ENCODE data around the gene BBS9. TPM values are rescaled to one million over a fixed set of nuclear protein-coding genes. Genes with fewer than 3 reads are reported as not detected.
"Not testable (repeated sequence)": the region's sequence is repeated elsewhere in the genome, so short reads cannot be mapped to it uniquely, and the experiment has no call there.

BBS9 gene
- total RNA-seq, 1 experiment from 2014 or later, result 4.2 TPM

DNA sequence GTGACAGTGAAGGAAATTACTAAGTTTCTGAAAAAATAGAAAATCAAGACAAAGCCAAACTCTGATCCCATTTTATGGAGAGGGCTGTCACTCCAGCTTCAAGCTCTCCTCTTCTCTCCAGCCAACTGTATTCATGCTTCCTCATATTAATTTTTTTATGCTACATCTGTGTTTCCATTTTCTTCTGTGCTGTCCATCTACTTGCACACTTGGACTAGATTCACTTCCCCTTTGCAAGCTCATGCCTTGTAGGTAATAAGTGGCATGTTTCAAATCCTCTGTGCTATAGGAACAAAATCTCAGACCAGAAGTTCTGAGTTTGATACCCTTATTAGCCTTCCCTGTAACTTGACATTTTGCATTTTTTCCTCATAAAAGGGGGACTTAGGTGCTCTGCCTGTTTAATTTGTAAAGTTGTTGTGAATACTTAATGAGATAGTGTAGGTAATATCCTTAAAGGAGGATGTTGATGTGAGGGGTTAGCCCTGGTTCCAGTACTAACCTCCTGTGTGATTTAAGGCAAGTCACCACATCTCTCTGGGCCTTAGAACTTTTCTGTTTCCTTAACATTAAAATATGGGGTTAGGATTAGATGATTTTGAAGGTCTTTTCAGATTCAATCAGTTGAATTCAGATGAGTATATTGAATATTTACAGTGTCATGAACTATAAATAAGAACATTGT is 358.8 kb downstream of the BBS9 start:
- no peak for DNase-seq (ENCODE audit: low read depth)

DNA sequence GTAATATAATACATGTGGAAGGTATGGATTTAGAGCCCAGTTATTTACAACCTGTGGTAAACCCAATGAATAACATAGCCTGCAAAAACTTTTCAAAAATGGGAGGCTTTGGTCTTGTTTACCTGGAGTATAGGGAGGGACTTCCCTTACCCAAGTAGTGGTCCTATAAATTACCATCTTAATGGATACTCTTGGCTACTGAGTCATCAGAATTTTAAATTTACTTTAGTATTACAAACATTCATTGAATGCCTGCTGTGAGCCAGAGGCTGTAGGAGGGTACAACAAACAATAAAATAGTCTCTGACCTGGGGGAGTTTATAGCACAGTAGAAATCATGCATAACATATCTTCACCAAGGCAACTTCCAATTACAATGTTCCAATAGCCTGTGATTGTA is 365.1 kb downstream of the BBS9 start:
- no peak for DNase-seq (ENCODE audit: low read depth)

DNA sequence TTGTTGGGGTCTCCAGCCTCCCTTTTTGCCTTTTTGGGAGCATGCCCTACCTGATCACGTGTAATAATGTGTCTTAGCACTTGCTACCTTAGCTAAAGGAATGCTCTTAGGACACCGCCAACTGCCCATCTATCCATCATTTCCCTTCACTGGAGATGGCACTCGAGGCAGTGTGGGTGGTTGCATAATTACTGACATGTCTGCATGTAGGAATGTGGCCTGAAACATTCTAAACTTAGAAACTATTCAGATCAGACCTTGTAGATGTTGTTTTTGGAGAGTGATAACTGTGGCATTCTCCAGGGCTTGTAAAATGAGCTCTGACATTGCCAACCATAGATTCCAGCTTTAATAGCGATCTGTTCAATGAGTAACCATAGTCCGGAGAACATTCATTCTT is 365.8 kb downstream of the BBS9 start:
- no peak for DNase-seq (ENCODE audit: low read depth)

DNA sequence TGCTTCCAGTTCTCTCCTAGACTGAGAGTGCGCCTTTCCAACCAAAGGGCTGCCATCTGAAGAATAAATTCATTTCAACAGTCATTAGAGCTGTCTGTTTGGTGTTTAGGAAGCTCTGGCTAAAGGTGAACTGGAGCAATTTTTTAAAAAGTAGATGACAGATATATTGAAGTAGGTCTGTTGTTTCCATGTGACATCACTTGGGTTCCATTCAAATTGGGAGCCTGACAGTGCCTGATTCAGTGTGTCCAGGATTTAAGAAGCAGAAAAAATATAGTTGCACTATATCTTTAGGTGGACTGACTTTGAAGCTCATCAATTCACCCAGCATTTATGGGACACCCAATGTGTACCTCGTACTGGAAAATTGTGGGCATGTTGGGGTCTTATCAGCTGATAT is 367.7 kb downstream of the BBS9 start:
- DNase-seq (ENCODE audit: low read depth), result no peak

DNA sequence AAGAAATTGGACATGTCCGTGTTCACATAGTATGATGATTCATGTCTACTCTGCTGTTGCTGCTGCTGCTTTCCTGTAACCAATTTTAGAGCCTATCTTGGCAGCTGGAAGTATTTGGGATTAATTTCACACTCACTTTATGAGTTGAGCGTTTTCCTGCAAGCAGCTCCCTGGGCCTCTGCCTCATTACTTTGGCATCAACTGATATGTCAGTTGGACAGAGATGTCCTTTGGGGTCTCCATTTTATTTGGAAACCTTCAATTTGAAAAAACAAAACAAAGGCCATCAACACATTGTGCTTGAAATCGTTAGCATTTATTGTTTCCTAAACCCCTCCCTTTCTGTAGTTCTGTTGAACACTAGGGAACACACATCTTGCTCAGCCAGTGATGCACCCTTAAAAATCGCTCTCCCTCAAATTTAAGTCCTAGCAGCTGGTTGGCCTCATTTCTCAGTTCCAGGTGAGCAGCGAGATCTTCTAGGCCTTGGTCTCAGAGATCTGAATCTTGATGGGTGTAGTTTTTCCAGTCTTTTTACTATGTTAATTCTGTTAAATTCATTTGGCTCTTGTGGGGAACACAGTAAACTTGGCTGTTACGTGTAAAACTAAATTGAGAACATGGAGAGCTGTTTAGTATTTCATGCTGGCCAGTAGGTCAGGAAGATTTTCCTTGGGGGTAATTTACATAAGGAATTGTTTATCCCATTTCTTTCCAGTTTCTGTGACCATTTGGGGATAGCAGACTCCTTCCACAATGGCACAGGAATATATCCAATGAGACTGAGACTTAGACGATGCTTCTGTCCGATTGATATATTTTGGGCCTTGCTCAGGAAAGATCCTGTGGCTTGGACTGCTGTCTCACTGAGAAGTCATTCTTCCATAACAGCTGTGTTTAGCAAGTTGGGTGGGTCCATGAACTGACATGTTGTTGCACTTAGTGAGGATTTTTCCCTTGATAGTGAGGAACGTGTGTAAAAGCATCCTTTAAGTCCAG is 371.6 kb downstream of the BBS9 start:
- DNase-seq (ENCODE audit: low read depth), result no peak

DNA sequence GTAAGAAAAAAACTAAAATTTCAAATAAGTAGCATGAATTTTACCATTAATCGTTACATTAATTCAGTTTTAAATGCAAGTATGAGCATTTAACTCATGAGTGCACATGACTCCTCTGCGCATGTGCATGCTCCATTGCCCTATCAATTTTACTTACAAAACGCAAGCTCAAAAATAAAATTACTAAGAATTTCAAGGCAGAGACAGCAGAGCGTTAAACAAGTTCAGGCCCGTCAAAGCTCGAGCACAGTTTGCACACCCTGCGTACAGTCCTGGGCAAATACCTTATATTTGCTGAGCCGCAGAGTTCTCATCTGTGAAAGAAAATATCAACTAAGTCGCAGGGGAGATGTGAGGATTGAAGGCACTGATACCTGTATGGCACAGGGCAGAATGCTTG is 373.6 kb downstream of the BBS9 start:
- DNase-seq (ENCODE audit: low read depth), result no peak

DNA sequence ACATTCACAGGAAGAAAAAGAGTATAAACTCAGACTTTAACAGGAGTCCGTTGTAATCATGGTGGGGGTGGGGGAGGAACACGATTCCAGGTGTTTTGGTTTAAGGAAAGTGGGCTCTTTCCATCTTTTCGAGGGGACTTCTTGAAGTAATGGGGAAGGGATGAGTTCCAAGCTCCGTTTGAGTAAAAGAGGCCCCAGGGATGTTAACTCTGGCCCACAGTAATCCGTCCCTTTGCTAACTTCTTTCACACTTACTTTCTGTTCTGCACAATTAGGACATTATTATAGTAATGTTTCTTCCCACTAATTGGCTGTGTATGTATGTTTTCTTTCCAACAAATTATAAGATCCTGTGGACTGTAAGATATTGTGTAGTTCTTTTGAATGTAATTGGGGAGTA is 374.4 kb downstream of the BBS9 start:
- DNase-seq (ENCODE audit: low read depth), result no peak

DNA sequence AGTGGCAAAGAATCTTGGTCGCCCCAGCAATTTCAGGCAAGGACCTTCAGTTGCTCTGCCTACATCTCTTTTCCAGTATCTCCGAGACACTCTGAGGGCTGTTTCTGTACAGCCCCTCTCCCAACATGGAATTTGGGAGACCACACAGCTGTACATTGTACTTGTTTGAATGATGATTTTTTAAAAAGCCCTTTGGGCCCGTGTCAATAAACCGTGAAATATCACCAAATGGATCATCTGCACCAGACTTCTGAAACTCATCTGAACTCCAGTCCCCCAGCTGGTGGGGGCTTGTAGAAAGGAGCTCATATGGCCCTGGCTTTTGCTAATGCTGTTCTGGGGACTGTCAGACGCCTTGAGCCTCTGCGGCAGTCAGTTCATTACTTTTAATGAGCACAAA is 374.9 kb downstream of the BBS9 start:
- no peak for DNase-seq (ENCODE audit: low read depth)

DNA sequence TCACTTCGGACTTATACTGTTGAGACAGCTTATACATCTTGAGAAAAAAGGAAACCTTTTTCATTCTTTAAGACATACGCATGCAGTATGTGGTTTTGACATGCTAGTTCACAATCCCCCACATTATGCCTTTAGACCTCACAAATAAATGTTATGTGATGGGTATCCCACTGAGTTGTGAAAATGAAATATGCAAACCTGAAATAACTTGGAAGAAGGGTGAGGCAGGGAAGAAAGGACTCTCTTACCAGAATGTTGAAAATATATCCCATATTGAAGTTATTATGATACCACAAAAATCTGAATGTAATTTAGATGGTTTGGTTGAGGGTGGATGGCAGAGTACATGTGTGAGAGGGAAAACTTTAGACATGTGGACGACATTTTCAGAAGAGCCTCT is 379.8 kb downstream of the BBS9 start:
- DNase-seq (ENCODE audit: low read depth), result no peak

DNA sequence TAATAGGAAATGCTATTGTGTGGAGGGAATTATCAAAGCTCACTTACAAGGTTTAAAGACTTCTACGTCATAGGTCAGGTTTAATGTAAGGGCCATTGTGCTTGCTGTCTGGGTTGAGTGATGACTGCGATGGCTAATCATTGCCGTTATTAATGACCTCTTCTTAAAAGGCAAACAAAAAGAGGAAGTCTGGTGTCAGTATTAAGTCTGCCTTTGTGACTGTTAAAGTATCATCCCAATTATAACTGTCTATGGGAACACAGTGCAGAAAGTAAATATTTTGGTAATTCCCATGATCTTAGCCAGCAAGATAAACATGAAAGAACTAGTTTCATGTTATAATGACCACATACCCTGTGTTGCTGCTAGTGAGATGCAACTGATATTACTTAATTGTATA is 382.4 kb downstream of the BBS9 start:
- no peak for DNase-seq (ENCODE audit: low read depth)

DNA sequence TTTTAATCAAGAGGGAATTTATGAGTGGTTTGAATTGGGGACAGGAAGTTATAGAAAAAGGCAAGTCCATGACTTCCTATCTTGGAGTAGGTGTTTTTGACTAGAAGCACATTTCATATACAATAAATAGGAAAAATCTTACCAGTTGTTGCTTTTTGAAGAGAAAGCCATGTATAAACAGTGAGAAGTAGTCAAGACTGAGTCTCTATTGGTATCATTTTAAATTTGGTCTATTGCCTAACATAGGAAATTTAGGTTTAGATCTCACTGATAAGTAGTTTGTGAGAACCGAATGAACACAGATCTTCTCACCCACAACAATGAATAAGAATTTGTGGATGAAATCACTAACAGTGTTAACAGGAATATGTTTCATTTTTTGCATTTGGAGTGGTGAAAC is 387.2 kb downstream of the BBS9 start:
- no peak for DNase-seq (ENCODE audit: low read depth)

DNA sequence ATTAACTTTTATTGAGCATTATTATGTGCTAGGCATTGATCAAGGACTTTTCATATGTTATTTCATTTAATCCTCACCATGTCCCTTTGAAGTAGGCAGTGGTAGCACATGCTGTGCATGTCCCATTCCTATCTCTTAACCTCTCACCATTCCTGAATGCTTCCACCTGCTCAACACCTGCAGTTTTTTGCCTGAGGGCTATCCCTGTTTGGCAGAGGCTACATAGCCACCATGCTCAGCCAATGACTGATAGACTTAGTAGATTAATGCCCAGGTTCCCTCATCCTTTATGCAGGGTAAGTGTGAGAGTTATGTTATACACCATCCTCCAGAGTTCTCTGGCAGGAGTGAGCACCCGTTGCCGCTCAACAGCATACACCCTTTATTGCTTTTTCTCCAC is 387.8 kb downstream of the BBS9 start:
- DNase-seq (ENCODE audit: low read depth), result no peak

DNA sequence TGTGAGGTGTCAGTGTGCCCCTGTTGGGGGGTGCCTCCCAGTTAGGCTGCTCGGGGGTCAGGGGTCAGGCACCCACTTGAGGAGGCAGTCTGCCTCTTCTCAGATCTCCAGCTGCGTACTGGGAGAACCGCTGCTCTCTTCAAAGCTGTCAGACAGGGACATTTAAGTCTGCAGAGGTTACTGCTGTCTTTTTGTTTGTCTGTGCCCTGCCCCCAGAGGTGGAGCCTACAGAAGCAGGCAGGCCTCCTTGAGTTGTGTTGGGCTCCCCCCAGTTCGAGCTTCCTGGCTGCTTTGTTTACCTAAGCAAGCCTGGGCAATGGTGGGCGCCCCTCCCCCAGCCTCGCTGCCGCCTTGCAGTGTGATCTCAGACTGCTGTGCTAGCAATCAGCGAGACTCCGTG is 397.6 kb downstream of the BBS9 start:
- not testable (repeated sequence) for DNase-seq (ENCODE audit: low read depth)

DNA sequence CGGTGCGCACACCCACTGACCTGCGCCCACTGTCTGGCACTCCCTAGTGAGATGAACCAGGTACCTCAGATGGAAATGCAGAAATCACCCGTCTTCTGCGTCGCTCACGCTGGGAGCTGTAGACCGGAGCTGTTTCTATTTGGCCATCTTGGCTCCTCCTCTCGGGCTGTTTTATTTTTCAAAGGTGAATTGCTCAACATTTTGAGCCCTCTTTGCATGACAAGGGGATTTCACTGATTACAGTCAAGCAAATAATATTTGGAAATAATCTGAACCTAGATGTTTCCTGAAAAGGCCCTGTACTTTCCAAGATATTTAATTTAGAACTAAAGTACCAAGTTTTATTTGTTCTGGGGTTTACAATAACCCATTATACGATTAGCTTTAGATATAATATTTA is 398.2 kb downstream of the BBS9 start:
- DNase-seq (ENCODE audit: low read depth), result not testable (repeated sequence)

DNA sequence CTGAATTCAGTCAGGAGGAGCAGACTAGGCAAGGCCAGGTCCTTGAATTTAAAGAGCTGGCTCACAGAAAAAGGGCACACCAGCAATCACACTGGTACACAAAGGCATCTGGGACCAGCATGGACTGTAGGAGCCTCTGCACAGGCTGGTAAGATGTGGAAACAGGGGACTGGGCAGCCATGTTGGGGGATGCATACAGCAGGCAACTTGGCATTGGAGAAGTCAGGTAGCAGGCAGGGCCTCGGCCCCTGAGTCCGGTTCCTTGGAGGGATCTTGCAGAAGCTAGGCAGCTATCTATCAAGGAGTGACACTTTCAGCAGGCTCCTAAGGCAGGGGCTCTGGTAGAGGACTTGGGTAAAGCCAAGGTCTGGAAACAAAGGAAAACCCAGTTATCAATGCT is 399.7 kb downstream of the BBS9 start:
- DNase-seq (ENCODE audit: low read depth), result no peak

DNA sequence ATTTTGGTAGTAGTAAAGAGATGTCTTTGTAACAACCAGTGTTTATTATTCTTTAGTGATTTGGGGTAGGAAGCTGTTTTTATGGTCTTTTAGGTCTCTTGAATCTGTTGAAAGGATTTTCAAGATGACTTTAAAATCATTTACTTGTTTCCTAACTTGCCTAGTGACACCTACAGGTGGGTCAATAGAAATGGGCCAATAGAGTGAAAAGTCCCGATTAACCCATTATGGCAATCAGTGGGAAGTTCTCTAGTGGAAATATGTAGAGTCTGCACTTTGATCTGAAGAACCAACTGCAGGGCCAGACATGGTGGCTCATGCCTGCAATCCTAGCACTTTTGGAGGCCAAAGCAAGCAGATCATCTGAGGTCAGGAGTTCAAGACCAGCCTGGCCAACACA is 401.3 kb downstream of the BBS9 start:
- no peak for DNase-seq (ENCODE audit: low read depth)

DNA sequence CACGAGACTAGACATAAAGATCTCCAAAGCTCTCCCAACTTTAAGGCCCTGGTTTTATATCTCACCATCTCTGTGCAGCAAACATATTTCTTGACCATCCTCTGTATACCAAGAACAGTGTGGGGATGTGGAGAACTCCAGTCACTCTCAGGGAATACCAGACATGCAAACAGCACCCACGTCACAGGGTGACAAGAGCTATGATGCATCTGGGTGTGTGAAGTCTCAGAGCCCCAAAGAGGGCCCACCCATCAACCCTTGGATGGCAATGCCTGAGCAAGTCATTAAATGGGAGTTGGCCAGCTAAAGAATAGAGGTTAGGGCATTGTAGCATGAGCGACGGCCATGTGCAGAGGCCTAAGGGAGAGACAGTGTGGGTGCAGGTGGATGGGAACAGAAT is 402.5 kb downstream of the BBS9 start:
- DNase-seq (ENCODE audit: low read depth), result no peak

DNA sequence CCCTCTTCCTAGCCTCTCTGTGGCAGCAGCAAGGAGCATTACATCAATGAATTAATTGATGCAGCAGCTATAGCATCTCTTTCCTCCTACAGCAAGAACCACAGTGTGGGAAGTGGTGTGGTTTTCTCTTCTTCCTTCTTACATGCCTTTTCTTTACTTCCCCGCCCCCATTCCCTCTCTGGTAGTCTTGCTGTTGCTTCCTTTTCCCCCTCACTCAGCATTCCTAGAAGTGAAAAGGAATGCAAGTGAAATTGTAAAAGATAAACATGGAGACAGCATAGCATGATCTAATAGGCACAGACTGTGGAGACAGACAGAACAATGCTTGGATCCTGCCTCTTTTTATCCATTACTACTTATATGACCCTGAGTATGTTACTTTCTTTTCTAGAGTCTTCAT is 405.5 kb downstream of the BBS9 start:
- peak; percentile 8 for DNase-seq (ENCODE audit: low read depth)

DNA sequence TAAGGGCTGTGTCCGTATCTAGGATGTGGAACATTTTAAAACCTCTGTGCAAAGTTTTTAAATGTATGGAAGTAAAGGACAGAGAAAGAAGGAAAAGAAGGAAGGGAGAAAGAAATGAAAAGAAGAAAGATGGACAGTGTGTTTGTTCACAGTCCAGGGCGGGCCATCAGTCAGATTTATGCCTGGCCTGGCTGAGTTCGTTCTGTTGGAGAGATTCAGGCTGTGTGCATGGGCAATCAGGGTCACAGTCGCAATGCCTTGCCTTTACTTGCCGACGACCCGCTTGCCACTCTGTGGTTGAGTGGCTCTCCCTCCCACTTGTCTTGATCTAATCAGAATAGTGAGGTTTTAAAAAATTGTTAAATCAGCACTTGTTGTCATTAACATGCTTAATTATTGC is 406.6 kb downstream of the BBS9 start:
- DNase-seq (ENCODE audit: low read depth), result no peak

DNA sequence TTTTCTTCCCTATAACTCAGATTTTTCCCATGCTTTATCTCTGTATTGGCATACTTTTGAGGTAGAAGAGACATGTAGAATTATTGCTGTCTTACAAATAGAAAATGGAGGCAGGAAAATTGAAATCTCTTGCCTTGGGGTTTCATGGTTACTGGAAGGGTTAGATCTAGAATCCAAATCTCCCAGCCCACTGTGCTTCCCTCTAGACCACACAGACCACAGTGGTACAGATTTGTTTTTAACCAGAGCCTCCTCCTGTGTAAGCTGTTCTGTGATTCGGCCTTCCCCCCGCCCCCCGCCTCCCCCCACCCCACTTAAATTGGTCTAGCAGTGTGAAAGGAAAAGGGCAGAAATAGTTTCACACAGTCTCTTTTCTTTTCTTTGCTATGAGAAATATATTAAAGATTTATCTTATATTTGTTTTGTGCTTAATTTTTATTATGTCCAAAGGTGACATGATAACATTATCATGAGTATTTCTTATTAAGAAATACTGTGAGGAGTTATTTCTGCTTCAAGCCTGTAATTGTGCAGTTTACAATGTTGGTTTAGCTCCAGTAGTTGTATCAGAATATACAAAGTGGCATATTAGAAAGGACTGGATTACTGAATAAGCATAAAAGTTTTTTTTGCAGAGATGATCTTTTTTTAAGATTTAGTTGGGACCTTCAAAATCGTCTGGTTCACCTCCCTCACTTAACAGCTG is 407.2 kb downstream of the BBS9 start:
- DNase-seq (ENCODE audit: low read depth), result no peak

DNA sequence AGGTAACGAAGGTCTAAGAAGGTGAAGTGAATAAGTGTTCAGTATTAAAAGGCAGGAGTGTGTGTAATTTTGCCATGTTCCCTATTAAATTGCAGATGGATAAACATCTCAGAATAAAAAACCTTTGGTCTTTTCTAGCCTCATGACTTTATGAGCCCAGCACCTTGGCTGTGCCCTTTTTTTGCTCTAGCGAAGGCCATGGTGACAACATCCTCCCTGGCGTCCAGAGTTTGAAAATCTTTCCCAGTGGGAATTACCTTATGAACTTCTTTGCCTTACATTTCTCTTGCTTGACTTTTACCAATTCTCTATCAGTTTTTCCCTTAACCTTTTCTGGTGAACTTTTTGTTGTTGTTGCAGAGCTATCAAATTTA is 407.7 kb downstream of the BBS9 start:
- DNase-seq (ENCODE audit: low read depth), result no peak

DNA sequence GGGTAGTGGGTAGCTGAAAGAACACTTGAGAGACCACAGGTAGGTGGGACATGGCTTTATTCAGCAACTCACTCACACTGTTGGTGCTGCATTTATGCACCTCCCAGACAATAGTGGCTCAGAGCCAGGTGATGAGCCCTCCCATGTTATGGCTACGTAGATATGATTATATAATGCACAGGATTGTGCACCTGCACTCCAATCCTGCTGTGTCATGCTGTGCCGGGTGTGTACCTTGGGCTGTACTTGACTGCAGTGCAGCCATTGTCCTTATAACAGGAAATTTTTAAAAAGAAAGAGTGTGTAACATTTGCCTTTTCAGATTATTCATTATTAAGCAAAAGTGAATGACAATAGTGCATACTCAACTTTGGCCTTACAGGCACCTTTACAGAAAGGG is 409.8 kb downstream of the BBS9 start:
- DNase-seq (ENCODE audit: low read depth), result no peak
